ENCODE data around the gene SLC1A2.

Gene SLC1A2

GRCh38 chr11:35274909-35275785 lies 144.2 kb downstream of the SLC1A2 start:
- Histone ChIP-seq H3K9ac (ENCODE audit: low read depth, low read length) (no peak overlapping the region), H3K4me1 (ENCODE audit: control insufficient read depth, insufficient read depth, low read length) (peaks cover 11% of the 10 kb centered on the region), H3K27me3 (ENCODE audit: control insufficient read depth, insufficient read depth, low read length) (peaks cover 5% of the 10 kb centered on the region), H3K9me3 (replicated peaks; ENCODE audit: low read length) (no peaks in the 10 kb centered on the region), H3K4me2 (ENCODE audit: low read length) (no peak overlapping the region), H3K36me3 (ENCODE audit: insufficient read depth, low read length) (no peaks in the 10 kb centered on the region), H3K4me3 (ENCODE audit: low read length) (no peak overlapping the region)

GRCh38 chr11:35272391-35272902 lies 146.9 kb downstream of the SLC1A2 start:
- H3K27me3 ChIP-seq (ENCODE audit: control insufficient read depth, insufficient read depth, low read length): peaks cover 5% of the 10 kb centered on the region
- H3K4me3 ChIP-seq (ENCODE audit: low read length): no peak overlapping the region
- H3K36me3 ChIP-seq (ENCODE audit: insufficient read depth, low read length): no peaks in the 10 kb centered on the region
- no peak overlapping the region for H3K4me2 ChIP-seq (ENCODE audit: low read length)
- no peak overlapping the region for H3K9ac ChIP-seq (ENCODE audit: low read depth, low read length)
- H3K4me1 ChIP-seq (ENCODE audit: control insufficient read depth, insufficient read depth, low read length): peaks cover 14% of the 10 kb centered on the region
- no peaks in the 10 kb centered on the region for H3K9me3 ChIP-seq (replicated peaks; ENCODE audit: low read length)

GRCh38 chr11:35271031-35271430 lies 148.3 kb downstream of the SLC1A2 start:
- H3K4me2 ChIP-seq (ENCODE audit: low read length): no peak overlapping the region
- H3K4me3 ChIP-seq (ENCODE audit: low read length): no peak overlapping the region
- H3K36me3 ChIP-seq (ENCODE audit: insufficient read depth, low read length): no peaks in the 10 kb centered on the region
- H3K9me3 ChIP-seq (replicated peaks; ENCODE audit: low read length): no peaks in the 10 kb centered on the region
- H3K4me1 ChIP-seq (ENCODE audit: control insufficient read depth, insufficient read depth, low read length): peaks cover 13% of the 10 kb centered on the region
- no peak overlapping the region for H3K9ac ChIP-seq (ENCODE audit: low read depth, low read length)
- H3K27me3 ChIP-seq (ENCODE audit: control insufficient read depth, insufficient read depth, low read length): peaks cover 5% of the 10 kb centered on the region

GRCh38 chr11:35270342-35270741 lies 149.0 kb downstream of the SLC1A2 start:
- Histone ChIP-seq H3K27me3 (ENCODE audit: control insufficient read depth, insufficient read depth, low read length) (peaks cover 5% of the 10 kb centered on the region), H3K4me3 (ENCODE audit: low read length) (no peak overlapping the region), H3K9me3 (replicated peaks; ENCODE audit: low read length) (no peaks in the 10 kb centered on the region), H3K4me1 (ENCODE audit: control insufficient read depth, insufficient read depth, low read length) (peaks cover 6% of the 10 kb centered on the region), H3K9ac (ENCODE audit: low read depth, low read length) (no peak overlapping the region), H3K4me2 (ENCODE audit: low read length) (no peak overlapping the region), H3K36me3 (ENCODE audit: insufficient read depth, low read length) (no peaks in the 10 kb centered on the region)

- H3K4me3 ChIP-seq (ENCODE audit: low read length): no peak overlapping the region
- H3K36me3 ChIP-seq (ENCODE audit: insufficient read depth, low read length): no peaks in the 10 kb centered on the region
- no peaks in the 10 kb centered on the region for H3K9me3 ChIP-seq (replicated peaks; ENCODE audit: low read length)
- no peak overlapping the region for H3K9ac ChIP-seq (ENCODE audit: low read depth, low read length)
- no peaks in the 10 kb centered on the region for H3K27me3 ChIP-seq (ENCODE audit: control insufficient read depth, insufficient read depth, low read length)
- no peak overlapping the region for H3K4me2 ChIP-seq (ENCODE audit: low read length)
- H3K4me1 ChIP-seq (ENCODE audit: control insufficient read depth, insufficient read depth, low read length): peaks cover 3% of the 10 kb centered on the region
Measured at GRCh38 chr11:35267504-35267903, 151.9 kb downstream of the SLC1A2 start.

GRCh38 chr11:35265755-35266454 lies 153.5 kb downstream of the SLC1A2 start:
- H3K36me3 ChIP-seq (ENCODE audit: insufficient read depth, low read length): no peaks in the 10 kb centered on the region
- no peak overlapping the region for H3K4me2 ChIP-seq (ENCODE audit: low read length)
- H3K27me3 ChIP-seq (ENCODE audit: control insufficient read depth, insufficient read depth, low read length): no peaks in the 10 kb centered on the region
- no peak overlapping the region for H3K4me3 ChIP-seq (ENCODE audit: low read length)
- no peak overlapping the region for H3K9ac ChIP-seq (ENCODE audit: low read depth, low read length)
- H3K9me3 ChIP-seq (replicated peaks; ENCODE audit: low read length): no peaks in the 10 kb centered on the region
- peaks cover 7% of the 10 kb centered on the region for H3K4me1 ChIP-seq (ENCODE audit: control insufficient read depth, insufficient read depth, low read length)

- no peak overlapping the region for H3K4me2 ChIP-seq (ENCODE audit: low read length)
Measured at GRCh38 chr11:35262735-35263134, 156.6 kb downstream of the SLC1A2 start.

GRCh38 chr11:35262056-35262455 lies 157.3 kb downstream of the SLC1A2 start:
- Histone ChIP-seq H3K4me2 (ENCODE audit: low read length) (no peak overlapping the region), H3K9me3 (replicated peaks; ENCODE audit: low read length) (no peaks in the 10 kb centered on the region), H3K4me3 (ENCODE audit: low read length) (no peak overlapping the region), H3K27me3 (ENCODE audit: control insufficient read depth, insufficient read depth, low read length) (no peaks in the 10 kb centered on the region), H3K36me3 (ENCODE audit: insufficient read depth, low read length) (no peaks in the 10 kb centered on the region), H3K9ac (ENCODE audit: low read depth, low read length) (no peak overlapping the region), H3K4me1 (ENCODE audit: control insufficient read depth, insufficient read depth, low read length) (peaks cover 12% of the 10 kb centered on the region)

More at GRCh38 chr11:35262735-35263134, 156.6 kb downstream of the SLC1A2 start:
- Histone ChIP-seq H3K4me3 (ENCODE audit: low read length) (no peak overlapping the region), H3K4me1 (ENCODE audit: control insufficient read depth, insufficient read depth, low read length) (peaks cover 14% of the 10 kb centered on the region), H3K9ac (ENCODE audit: low read depth, low read length) (no peak overlapping the region), H3K36me3 (ENCODE audit: insufficient read depth, low read length) (no peaks in the 10 kb centered on the region), H3K27me3 (ENCODE audit: control insufficient read depth, insufficient read depth, low read length) (no peaks in the 10 kb centered on the region), H3K9me3 (replicated peaks; ENCODE audit: low read length) (no peaks in the 10 kb centered on the region)

GRCh38 chr11:35261197-35261596 lies 158.2 kb downstream of the SLC1A2 start:
- Histone ChIP-seq H3K9me3 (replicated peaks; ENCODE audit: low read length) (no peaks in the 10 kb centered on the region), H3K27me3 (ENCODE audit: control insufficient read depth, insufficient read depth, low read length) (no peaks in the 10 kb centered on the region), H3K9ac (ENCODE audit: low read depth, low read length) (peak overlapping the region; percentile 24), H3K4me3 (ENCODE audit: low read length) (no peak overlapping the region), H3K4me2 (ENCODE audit: low read length) (peak overlapping the region; percentile 22), H3K4me1 (ENCODE audit: control insufficient read depth, insufficient read depth, low read length) (peaks cover 12% of the 10 kb centered on the region), H3K36me3 (ENCODE audit: insufficient read depth, low read length) (no peaks in the 10 kb centered on the region)

GRCh38 chr11:35260342-35260985 lies 158.9 kb downstream of the SLC1A2 start:
- no peaks in the 10 kb centered on the region for H3K27me3 ChIP-seq (ENCODE audit: control insufficient read depth, insufficient read depth, low read length)
- H3K9ac ChIP-seq (ENCODE audit: low read depth, low read length): peak overlapping the region; percentile 24
- H3K36me3 ChIP-seq (ENCODE audit: insufficient read depth, low read length): no peaks in the 10 kb centered on the region
- H3K4me1 ChIP-seq (ENCODE audit: control insufficient read depth, insufficient read depth, low read length): peaks cover 12% of the 10 kb centered on the region
- H3K4me3 ChIP-seq (ENCODE audit: low read length): no peak overlapping the region
- peak overlapping the region; percentile 55 for H3K4me2 ChIP-seq (ENCODE audit: low read length)
- H3K9me3 ChIP-seq (replicated peaks; ENCODE audit: low read length): no peaks in the 10 kb centered on the region

- no peak overlapping the region for H3K4me3 ChIP-seq (ENCODE audit: low read length)
- peaks cover 12% of the 10 kb centered on the region for H3K4me1 ChIP-seq (ENCODE audit: control insufficient read depth, insufficient read depth, low read length)
- no peak overlapping the region for H3K9ac ChIP-seq (ENCODE audit: low read depth, low read length)
- no peaks in the 10 kb centered on the region for H3K9me3 ChIP-seq (replicated peaks; ENCODE audit: low read length)
- H3K36me3 ChIP-seq (ENCODE audit: insufficient read depth, low read length): no peaks in the 10 kb centered on the region
- H3K27me3 ChIP-seq (ENCODE audit: control insufficient read depth, insufficient read depth, low read length): no peaks in the 10 kb centered on the region
- H3K4me2 ChIP-seq (ENCODE audit: low read length): no peak overlapping the region
Measured at GRCh38 chr11:35259529-35259928, 159.8 kb downstream of the SLC1A2 start.
